Neural progenitor cell (in vitro differentiated cells): ENCODE results near the gene CDC42EP1. TPM values are rescaled to one million over a fixed set of nuclear protein-coding genes. Genes with fewer than 3 reads are reported as not detected.

ENCODE experiments used
- DNase-seq: peaks from one replicate; pipeline ENCODE4 v3.0.0-alpha.2; 2016; ENCODE audit warnings: low spot score
- H2AFZ ChIP-seq: fragments of 200-600 bp; sonication (generic); replicated peaks from 2 replicates; pipeline ENCODE4 v1.6.1; 2016; ENCODE audit warnings: antibody characterized with exemption
- H3F3A ChIP-seq: fragments of 200-600 bp; sonication (generic); 2 replicates; pipeline ENCODE4 v1.6.1; 2016; ENCODE audit warnings: antibody characterized with exemption, low read depth
- H3K27ac ChIP-seq: fragments of 200-600 bp; sonication (generic); 2 replicates; pipeline ENCODE4 v1.5.1; 2016; ENCODE audit warnings: mild to moderate bottlenecking
- H3K27me3 ChIP-seq: fragments of 200-600 bp; sonication (generic); 2 replicates; pipeline ENCODE4 v1.6.1; 2016; ENCODE audit warnings: mild to moderate bottlenecking, moderate library complexity
- H3K36me3 ChIP-seq: fragments of 200-600 bp; sonication (generic); 2 replicates; pipeline ENCODE4 v1.5.1; 2016
- H3K4me1 ChIP-seq: fragments of 200-600 bp; sonication (generic); 2 replicates; pipeline ENCODE4 v1.6.1; 2016; ENCODE audit warnings: mixed run types
- H3K4me2 ChIP-seq: fragments of 200-600 bp; sonication (generic); 2 replicates; pipeline ENCODE4 v1.6.1; 2016
- H3K4me3 ChIP-seq: fragments of 200-600 bp; sonication (generic); 2 replicates; pipeline ENCODE4 v1.5.1; 2016
- H3K79me2 ChIP-seq: fragments of 200-600 bp; sonication (generic); 2 replicates; pipeline ENCODE4 v1.6.1; 2016; ENCODE audit warnings: low read depth
- H3K9ac ChIP-seq: fragments of 200-600 bp; sonication (generic); 2 replicates; pipeline ENCODE4 v1.6.1; 2016
- H3K9me3 ChIP-seq: fragments of 200-600 bp; sonication (generic); 2 replicates; pipeline ENCODE4 v1.5.1; 2016; ENCODE audit warnings: low read depth
- H4K20me1 ChIP-seq: fragments of 200-600 bp; sonication (generic); 2 replicates; pipeline ENCODE4 v1.6.1; 2016; ENCODE audit warnings: low read depth
- H3K27ac Mint-ChIP-seq: 3 replicates; pipeline ENCODE4 v1.8.0; 2021; ENCODE audit warnings: mixed read lengths
- H3K27me3 Mint-ChIP-seq: 2 replicates; pipeline ENCODE4 v1.8.0; 2022; ENCODE audit warnings: low read depth, mild to moderate bottlenecking, inconsistent platforms, moderate library complexity, mixed read lengths; ENCODE audit not compliant: insufficient read depth
- H3K36me3 Mint-ChIP-seq: 3 replicates; pipeline ENCODE4 v1.8.0; 2021; ENCODE audit warnings: mixed read lengths
- H3K4me1 Mint-ChIP-seq: 3 replicates; pipeline ENCODE4 v1.8.0; 2021; ENCODE audit warnings: mixed read lengths
- H3K4me3 Mint-ChIP-seq: 3 replicates; pipeline ENCODE4 v1.8.0; 2021; ENCODE audit warnings: mild to moderate bottlenecking, moderate library complexity, mixed read lengths
- H3K9me3 Mint-ChIP-seq: 3 replicates; pipeline ENCODE4 v1.8.0; 2020; ENCODE audit warnings: mixed read lengths
- EZH2 ChIP-seq: fragments of 200-600 bp; sonication (generic); IDR thresholded peaks from 2 replicates; pipeline ENCODE4 v1.6.1; 2017; ENCODE audit warnings: antibody characterized with exemption, mild to moderate bottlenecking, moderate library complexity
- EZH2phosphoT487 ChIP-seq: fragments of 200-600 bp; sonication (generic); IDR thresholded peaks from 2 replicates; pipeline ENCODE4 v1.6.1; 2017; ENCODE audit warnings: antibody characterized with exemption
- total RNA-seq: library from RNA; depleted of rRNA; stranded (reverse); fragments of >200 nt; gene quantifications from 2 replicates; pipeline ENCODE4 v1.2.3, GENCODE V29; 2015; ENCODE audit warnings: low replicate concordance
- TF ChIP-seq, protein P1 (sequence below): fragments of 200-600 bp; sonication (generic); IDR thresholded peaks from 2 replicates; pipeline ENCODE4 v1.5.1; 2017; ENCODE audit warnings: antibody characterized with exemption, mild to moderate bottlenecking

CDC42EP1 gene
- total RNA-seq, 1 donor from 2014 or later: 0.84 TPM

DNA sequence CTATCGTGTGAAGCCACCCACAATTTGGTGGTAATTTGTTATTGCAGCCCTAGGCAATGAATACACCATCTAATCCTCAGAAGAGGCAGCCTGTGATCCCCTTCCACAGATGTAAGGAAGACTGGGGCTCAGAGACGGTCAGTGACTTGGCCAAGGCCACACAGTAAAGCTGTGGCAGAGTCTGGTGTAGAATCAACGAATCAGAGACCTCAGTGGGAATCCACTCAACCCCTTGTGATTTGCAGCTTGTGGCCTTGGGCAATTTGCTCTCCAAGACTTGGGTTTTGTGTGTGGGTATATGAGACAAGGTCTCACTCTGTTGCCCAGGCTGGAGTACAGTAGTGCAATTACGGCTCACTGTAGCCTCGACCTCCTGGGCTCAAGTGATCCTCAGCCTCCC, 17.7 kb downstream of the CDC42EP1 start:
- H3K27ac Mint-ChIP-seq: no peak overlapping the region
- Histone ChIP-seq H3K9me3 (no peaks in the 10 kb centered on the region), H3K4me1 (no peaks in the 10 kb centered on the region), H3K36me3 (no peaks in the 10 kb centered on the region), H2AFZ (no peak overlapping the region), H3F3A (no peaks in the 10 kb centered on the region), H3K9ac (no peak overlapping the region), H3K27ac (no peak overlapping the region), H3K4me2 (no peak overlapping the region), H3K27me3 (no peaks in the 10 kb centered on the region), H3K79me2 (no peaks in the 10 kb centered on the region), H3K4me3 (no peak overlapping the region), H4K20me1 (no peaks in the 10 kb centered on the region)
- TF ChIP-seq, protein P1, sequence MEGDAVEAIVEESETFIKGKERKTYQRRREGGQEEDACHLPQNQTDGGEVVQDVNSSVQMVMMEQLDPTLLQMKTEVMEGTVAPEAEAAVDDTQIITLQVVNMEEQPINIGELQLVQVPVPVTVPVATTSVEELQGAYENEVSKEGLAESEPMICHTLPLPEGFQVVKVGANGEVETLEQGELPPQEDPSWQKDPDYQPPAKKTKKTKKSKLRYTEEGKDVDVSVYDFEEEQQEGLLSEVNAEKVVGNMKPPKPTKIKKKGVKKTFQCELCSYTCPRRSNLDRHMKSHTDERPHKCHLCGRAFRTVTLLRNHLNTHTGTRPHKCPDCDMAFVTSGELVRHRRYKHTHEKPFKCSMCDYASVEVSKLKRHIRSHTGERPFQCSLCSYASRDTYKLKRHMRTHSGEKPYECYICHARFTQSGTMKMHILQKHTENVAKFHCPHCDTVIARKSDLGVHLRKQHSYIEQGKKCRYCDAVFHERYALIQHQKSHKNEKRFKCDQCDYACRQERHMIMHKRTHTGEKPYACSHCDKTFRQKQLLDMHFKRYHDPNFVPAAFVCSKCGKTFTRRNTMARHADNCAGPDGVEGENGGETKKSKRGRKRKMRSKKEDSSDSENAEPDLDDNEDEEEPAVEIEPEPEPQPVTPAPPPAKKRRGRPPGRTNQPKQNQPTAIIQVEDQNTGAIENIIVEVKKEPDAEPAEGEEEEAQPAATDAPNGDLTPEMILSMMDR: no peak
- TF ChIP-seq EZH2phosphoT487 (no peak), EZH2 (no peak)
- H3K4me3 Mint-ChIP-seq: no peak overlapping the region
- no peaks in the 10 kb centered on the region for H3K9me3 Mint-ChIP-seq
- no peak for DNase-seq
- H3K27me3 Mint-ChIP-seq: no peaks in the 10 kb centered on the region
- H3K4me1 Mint-ChIP-seq: peaks cover 2% of the 10 kb centered on the region
- H3K36me3 Mint-ChIP-seq: no peaks in the 10 kb centered on the region

DNA sequence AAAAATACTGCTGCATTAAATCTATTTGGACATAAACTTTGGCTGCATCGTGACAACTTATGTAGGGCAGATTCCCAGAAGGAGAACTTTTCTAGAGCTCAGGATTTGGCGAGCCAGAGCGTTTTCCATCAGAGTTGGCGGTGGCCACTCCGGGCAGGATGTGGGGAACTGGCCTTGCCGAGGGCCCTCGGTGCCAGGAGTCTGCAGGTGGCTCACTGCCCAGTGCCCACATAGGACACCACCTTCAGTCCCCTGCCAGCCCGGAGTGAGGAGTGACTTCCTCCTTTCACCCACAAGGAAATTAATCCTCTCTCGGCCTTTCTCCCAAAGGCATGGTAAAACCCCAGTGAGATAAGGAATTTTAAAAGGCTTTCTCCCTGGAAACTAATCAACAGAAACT, 21.2 kb downstream of the CDC42EP1 start:
- Histone ChIP-seq H2AFZ (no peak overlapping the region), H3K4me3 (no peak overlapping the region), H3K27ac (no peak overlapping the region), H3K79me2 (no peaks in the 10 kb centered on the region), H3F3A (peaks cover 4% of the 10 kb centered on the region), H4K20me1 (no peaks in the 10 kb centered on the region), H3K36me3 (no peaks in the 10 kb centered on the region), H3K27me3 (no peaks in the 10 kb centered on the region), H3K9ac (no peak overlapping the region), H3K4me2 (no peak overlapping the region), H3K9me3 (no peaks in the 10 kb centered on the region), H3K4me1 (no peaks in the 10 kb centered on the region)
- H3K4me3 Mint-ChIP-seq: no peak overlapping the region
- H3K27me3 Mint-ChIP-seq: no peaks in the 10 kb centered on the region
- DNase-seq: no peak
- H3K36me3 Mint-ChIP-seq: no peaks in the 10 kb centered on the region
- TF ChIP-seq EZH2 (no peak), EZH2phosphoT487 (no peak)
- TF ChIP-seq, protein P1: no peak
- H3K4me1 Mint-ChIP-seq: peaks cover 6% of the 10 kb centered on the region
- H3K27ac Mint-ChIP-seq: no peak overlapping the region
- no peaks in the 10 kb centered on the region for H3K9me3 Mint-ChIP-seq

DNA sequence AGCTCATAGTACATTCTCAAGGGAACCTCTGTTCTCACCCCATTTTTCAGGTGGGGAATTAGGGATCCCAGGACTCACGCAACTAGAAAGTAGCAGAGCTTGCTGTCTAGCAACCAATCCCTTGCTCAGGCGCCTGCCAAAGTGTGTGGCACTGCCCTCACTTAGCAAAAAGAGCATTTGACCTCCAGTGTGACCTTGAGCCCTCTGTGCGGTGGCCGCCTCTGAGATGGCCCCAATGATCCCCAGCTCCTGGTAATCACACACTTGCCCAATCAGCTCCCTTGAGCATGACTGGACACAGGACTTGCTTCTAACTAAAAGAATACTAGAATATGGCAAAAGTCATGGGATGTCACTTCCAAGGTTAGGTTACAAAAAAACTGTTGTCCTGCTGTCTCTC, 22.2 kb downstream of the CDC42EP1 start:
- H3K4me1 ChIP-seq: no peaks in the 10 kb centered on the region
- H3K36me3 Mint-ChIP-seq: no peaks in the 10 kb centered on the region
- H3K27ac Mint-ChIP-seq: no peak overlapping the region
- H3K36me3 ChIP-seq: no peaks in the 10 kb centered on the region
- H3K27me3 ChIP-seq: no peaks in the 10 kb centered on the region
- H3K9me3 Mint-ChIP-seq: no peaks in the 10 kb centered on the region
- DNase-seq: no peak
- no peak overlapping the region for H3K9ac ChIP-seq
- H3K4me1 Mint-ChIP-seq: peaks cover 6% of the 10 kb centered on the region
- H3K4me2 ChIP-seq: no peak overlapping the region
- no peak overlapping the region for H2AFZ ChIP-seq
- TF ChIP-seq, protein P1: no peak
- TF ChIP-seq EZH2 (no peak), EZH2phosphoT487 (no peak)
- H3K9me3 ChIP-seq: no peaks in the 10 kb centered on the region
- H3K27me3 Mint-ChIP-seq: no peaks in the 10 kb centered on the region
- H3K79me2 ChIP-seq: no peaks in the 10 kb centered on the region
- no peak overlapping the region for H3K4me3 ChIP-seq
- H3K27ac ChIP-seq: no peak overlapping the region
- no peak overlapping the region for H3K4me3 Mint-ChIP-seq
- no peaks in the 10 kb centered on the region for H4K20me1 ChIP-seq
- peaks cover 4% of the 10 kb centered on the region for H3F3A ChIP-seq
